NOMO-1 (cell line): ENCODE data around the gene CPAMD8.

Experiments
- DNase-seq, 2 experiments: peaks; one replicate each; lab custom pipeline; 2025; ENCODE audit not compliant: unreplicated experiment in 2 of 2; lab: John Stamatoyannopoulos, UW

CPAMD8 gene

DNA sequence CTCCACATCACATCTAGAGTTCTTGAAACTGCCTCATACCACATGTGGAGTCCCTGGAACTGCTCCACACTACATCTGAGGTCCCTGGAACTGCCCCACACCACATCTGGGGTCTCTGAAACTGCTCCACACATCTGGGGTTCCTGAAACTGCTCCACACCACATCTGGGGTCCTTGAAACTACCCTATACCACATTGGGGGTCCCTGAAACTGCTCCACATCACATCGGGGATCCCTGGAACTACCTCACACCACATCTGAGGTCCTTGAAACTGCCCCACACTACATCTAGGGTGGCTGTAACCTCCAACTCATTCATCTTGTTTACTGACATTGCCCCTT, 104.0 kb downstream of the CPAMD8 start:
- no peak for DNase-seq

DNA sequence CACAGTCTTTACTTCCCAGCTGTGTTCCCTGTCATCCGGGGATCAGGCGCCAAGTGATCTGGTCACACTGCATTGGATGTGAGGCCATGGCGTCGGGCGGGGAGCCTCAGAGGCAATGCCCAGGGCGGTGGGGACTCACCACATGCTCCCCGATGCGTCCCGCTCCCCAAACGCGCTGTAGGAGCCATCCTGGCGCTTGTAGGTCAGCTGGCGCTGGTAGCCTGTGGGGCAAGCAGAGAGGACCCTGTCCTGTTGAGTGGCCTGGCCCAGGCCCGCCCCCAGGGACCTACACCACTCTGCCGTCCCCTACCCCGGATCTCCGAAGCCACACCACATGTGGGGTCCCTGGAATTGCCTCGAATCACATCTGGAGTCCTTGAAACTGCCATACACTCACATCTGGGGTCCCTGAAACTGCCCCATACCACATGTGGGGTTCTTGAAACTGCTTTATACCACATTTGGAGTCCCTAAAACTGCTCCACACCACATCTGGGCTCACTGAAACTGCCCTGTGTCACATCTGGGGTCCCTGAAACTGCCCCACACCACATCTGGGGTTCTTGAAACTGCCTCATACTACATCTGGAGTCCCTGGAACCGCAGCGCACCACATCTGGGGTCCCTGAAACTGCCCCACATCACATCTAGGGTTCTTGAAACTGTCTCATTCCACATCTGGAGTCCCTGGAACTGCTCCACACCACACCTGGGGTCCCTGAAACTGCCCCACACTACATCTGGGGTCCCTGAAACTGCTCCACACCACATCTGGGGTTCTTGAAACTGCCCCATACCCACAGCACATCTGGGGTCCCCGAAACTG, 104.6 kb downstream of the CPAMD8 start:
- DNase-seq = no peak

GRCh38 chr19:16920816-16921529, 105.6 kb downstream of the CPAMD8 start:
- DNase-seq = no peak

- DNase-seq = no peak
Observed at GRCh38 chr19:16919496-16919895, 107.1 kb downstream of the CPAMD8 start.

DNA sequence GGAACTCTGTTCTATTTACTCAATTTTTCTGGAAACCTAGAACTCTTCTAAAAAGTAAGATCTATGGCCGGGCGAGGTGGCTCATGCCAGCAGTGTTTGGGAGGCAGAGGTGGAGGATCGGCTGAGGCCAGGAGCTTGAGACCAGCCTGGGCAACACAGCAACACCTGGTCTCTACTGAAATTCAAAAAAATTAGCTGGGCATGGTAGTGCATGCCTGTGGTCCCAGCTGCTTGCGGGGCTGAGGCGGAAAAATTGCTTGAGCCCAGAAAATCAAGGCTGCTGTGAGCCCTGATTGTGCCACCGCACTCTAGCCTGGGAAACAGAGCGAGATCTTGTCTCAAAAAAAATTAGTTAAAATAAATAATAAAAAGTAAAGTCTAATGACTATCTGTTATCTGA, 109.2 kb downstream of the CPAMD8 start:
- no peak for DNase-seq

GRCh38 chr19:16915734-16916133, 110.9 kb downstream of the CPAMD8 start:
- DNase-seq = no peak

- no peak for DNase-seq
Observed at GRCh38 chr19:16915135-16915534, 111.5 kb downstream of the CPAMD8 start.

GRCh38 chr19:16914421-16914820, 112.2 kb downstream of the CPAMD8 start:
- no peak for DNase-seq

- DNase-seq = no peak
Observed at GRCh38 chr19:16912780-16913179, 113.8 kb downstream of the CPAMD8 start.

DNA sequence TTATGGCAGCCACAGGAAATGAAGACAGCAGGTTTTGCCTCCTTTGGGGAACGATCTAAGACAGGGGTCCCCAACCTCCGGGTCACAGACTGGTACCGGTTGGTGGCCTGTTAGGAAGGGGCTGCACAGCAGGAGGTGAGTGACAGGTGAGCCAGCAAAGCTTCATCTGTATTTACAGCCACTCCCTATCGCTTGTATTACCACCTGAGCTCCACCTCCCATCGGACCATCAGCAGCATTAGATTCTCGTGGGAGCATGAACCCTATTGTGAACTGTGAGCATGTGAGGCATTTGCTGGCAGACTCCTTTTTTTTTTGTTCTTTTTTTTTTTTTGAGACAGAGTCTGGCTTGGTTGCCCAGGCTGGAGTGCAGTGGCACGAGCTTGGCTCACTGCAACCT, 115.6 kb downstream of the CPAMD8 start:
- no peak for DNase-seq

DNA sequence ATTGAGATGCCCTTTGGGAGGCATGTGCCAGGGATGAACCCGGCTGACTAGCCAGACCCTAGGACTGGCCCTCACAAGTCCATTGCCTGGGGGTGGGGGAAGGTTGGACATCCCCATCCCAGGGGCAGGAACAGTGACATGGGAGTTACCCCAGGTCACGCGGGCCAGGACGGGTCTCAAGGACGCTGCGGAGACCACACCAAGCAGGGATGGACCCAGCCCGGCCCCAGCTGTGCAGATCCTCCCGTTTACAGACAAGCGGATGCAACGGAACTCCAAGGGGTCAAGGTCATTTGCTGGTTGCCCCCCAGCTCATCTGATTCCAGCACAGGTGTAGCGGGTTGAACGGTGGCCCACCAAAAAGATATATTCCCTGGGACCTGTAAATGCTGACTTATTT, 117.9 kb downstream of the CPAMD8 start:
- no peak for DNase-seq

- DNase-seq = no peak
Observed at GRCh38 chr19:16904599-16904998, 122.0 kb downstream of the CPAMD8 start.

DNA sequence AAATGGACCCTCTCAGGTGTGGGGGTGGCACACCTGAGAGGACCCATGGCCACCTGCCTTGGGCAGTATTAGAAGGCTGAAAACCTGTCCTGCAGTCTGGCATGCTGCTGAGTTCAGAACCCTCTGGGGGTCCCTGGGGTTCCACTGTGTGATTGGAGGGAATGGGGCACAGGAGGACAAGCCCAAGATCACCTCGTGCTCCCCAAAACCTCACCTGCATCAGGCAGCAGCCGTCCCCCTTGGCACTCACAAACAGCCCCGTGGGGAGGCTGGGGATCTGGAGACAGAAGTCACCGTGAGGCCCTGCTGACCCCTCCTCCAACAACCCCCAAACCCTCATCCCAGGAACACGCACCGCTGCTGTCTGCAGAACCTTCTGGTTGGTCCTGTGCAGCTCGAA, 123.3 kb downstream of the CPAMD8 start:
- DNase-seq = no peak

GRCh38 chr19:16902545-16902944, 124.1 kb downstream of the CPAMD8 start:
- no peak for DNase-seq

DNA sequence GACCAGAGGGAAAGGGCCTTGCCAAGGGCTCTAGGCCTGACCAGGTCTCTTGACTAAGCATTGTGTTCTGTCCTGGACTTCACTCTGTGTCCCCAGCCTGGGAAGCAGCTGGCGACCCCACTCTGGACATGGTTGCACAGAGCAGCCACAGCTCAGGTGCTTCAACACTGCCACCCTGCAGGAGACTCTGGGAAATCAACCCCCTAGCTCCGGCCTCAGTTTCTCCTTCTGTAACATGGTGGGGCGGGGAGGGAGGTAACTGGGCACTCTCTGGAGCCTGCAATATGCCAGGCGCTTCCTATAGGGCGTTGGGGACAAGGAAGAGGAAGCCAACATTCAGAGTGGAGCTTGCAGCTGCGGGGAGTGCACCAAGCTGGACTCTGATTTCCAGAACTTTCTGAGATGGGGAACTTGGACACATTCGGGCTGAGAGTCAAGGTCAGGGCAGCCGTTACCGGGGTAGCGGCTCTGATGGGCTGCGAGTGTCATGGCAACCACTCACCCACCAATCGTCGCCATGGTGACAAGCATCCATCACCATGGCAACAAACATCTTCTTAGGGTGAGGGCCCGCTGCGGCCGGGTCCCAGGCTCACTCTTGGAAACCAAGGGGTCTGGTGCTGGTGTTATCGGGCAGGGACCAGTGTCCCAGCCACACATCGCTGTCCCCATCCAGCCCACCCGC, 125.0 kb downstream of the CPAMD8 start:
- no peak for DNase-seq

- DNase-seq = peak; percentile 38 to 55
Observed at GRCh38 chr19:16899566-16900075, 127.0 kb downstream of the CPAMD8 start.

- no peak for DNase-seq
Observed at GRCh38 chr19:16898361-16899015, 128.1 kb downstream of the CPAMD8 start.

DNA sequence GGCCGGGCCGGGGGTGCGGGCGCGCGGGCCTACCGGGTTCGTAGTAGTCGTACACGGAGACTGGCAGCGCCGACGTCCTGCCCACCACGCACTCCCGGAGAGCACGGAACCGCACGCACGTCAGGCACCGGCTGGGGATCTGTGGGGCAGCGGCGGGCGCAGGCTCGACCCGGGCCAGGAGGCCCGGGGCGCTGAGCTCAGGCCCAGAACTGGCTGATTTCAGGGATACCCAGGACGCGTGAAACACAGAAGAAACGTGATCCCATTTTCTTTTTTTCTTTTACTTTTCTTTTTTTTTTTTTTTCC, 128.8 kb downstream of the CPAMD8 start:
- DNase-seq = peak in 1 of 2 experiments; percentile 27

DNA sequence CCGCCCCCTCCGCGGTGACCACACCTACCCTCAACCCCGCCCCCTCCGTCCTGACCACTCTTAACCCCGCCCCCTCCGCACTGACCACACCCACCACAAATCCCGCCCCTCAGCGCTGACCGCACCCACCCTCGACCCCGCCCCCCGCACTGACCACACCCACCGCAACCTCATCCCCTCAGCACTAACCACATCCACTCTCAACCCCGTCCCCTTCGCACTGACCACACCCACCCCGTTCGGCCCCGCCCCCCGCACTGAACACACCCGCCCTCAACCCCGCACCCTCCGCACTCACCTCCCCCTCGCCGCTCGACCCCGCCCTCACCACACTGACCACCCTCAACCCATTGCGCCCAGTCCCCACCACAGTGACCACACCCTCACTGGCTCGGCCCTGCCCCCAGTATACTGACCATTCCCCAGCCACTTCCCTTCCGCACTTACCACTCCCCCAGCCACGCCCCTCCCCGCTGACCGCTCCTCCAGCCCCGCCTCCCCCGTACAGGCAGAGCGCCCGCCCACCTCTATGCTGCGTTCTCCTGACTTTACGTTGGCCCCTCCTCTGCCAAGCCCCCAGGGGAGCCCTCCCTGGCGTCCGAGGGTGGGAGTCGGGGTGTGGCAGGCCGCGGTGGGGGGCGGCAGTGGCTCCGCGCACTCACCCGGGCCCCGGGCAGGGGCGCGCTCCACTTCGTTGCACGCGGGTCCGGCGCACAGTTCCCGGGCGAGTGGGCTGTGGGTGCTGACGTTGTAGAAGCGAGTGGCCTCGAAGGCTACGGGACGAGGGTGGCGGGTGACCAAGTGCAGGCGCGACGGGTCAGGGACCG, 129.4 kb downstream of the CPAMD8 start:
- DNase-seq = peak; percentile 75 to 95
